Glomerular endothelial cell (primary cell): ENCODE measurements around the gene CPSF7. TPM values are rescaled to one million over a fixed set of nuclear protein-coding genes. Genes with fewer than 3 reads are reported as not detected.
"Not testable (repeated sequence)": the region's sequence is repeated elsewhere in the genome, so short reads cannot be mapped to it uniquely, and the experiment has no call there.

Source experiments
- DNase-seq: peaks from one replicate; pipeline ENCODE4 v3.0.0-alpha.2; 2011; ENCODE audit warnings: low read depth, low spot score; ENCODE audit errors: extremely low read depth
- total RNA-seq: library from RNA; depleted of rRNA; stranded (reverse); fragments of >200 nt; gene quantifications from 2 replicates; pipeline ENCODE4 v1.2.3, GENCODE V29; 2015

Gene CPSF7
- total RNA-seq, 1 donor from 2014 or later = 38.7 TPM

DNA sequence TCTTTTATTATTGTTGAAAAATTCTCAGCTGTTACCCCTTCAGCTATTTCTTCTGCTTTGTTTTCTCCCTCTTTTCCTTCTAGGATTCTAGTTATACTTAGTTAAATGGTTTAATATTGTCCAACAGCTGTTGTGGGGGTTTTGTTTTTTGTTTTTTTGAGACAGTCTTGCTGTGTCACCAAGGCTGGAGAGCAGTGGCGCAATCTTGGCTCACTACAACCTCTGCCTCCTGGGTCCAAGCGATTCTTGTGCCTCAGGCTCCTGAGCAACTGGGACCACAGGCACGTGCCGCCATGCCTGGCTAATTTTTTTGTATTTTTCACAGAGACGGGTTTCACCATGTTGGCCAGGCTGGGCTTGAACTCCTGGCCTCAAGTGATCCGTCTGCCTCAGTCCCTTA is 12.8 kb upstream of the CPSF7 start:
- no peak for DNase-seq

DNA sequence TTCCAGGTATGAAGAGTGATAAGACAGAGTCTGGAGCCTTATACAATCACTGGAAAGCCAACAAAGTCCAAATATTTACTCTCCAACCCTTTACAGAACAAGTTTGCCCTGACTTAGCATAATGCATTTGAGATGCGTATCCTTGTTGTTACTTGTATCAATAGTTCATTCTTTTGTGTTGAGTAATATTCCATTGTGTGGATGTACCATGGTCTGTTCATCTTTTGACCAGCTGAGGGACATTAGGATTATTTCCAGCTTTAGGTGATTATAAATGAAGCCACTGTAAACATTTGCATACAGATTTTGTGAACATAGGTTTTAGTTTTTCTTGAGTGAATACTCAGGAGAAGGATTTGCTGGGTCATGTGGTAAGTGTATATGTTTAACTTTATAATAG is 9.8 kb upstream of the CPSF7 start:
- DNase-seq = no peak

DNA sequence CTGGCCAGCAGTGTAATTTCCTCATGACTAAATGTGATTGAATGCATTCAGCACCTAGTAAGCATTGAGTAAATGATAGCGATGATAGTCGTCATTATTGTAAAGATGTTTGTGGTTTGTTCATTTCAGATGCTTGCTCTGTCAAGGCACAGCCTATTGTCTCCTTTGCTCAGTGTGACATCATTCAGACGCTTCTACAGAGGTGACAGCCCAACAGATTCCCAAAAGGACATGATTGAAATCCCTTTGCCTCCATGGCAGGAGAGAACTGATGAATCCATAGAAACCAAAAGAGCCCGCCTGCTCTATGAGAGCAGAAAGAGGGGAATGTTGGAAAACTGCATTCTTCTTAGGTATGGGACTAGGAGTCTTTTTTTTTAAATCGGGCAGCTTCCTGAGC is 7.7 kb upstream of the CPSF7 start:
- no peak for DNase-seq

DNA sequence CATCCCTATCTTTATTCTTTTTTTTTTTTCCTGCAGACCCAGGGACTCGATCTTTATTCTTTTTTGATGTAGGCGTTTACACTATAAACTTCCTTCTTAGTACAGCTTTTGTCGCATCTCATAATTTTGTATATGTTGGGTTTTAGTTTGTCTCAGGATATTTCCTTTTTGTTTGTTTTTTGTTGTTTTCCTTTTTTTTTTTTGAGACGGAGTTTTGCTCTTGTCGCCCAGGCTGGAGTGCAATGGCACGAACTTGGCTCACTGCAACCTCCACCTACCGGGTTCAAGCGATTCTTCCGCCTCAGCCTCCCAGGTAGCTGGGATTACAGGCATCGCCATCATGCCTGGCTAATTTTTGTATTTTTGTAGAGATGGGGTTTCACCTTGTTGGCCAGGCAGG is 1.1 kb upstream of the CPSF7 start:
- DNase-seq = not testable (repeated sequence)

DNA sequence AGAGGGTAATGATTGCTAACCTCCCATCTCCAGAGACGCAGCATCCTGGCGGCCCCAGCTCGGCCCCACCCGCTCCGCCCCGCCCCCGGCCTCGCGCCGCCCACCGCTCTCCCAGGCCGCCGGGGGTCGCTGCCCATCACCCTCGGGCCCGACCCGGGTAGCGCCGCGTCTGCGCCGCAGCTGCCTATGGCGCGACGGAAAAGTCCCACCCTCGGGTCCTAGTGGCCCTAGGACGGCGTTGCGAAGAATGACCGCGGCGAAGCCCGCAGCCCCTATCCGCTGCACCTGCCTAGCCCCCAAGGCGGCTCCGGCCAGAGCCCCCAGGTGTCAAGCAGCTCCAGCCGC is 457 bp downstream of the CPSF7 start:
- DNase-seq = no peak

DNA sequence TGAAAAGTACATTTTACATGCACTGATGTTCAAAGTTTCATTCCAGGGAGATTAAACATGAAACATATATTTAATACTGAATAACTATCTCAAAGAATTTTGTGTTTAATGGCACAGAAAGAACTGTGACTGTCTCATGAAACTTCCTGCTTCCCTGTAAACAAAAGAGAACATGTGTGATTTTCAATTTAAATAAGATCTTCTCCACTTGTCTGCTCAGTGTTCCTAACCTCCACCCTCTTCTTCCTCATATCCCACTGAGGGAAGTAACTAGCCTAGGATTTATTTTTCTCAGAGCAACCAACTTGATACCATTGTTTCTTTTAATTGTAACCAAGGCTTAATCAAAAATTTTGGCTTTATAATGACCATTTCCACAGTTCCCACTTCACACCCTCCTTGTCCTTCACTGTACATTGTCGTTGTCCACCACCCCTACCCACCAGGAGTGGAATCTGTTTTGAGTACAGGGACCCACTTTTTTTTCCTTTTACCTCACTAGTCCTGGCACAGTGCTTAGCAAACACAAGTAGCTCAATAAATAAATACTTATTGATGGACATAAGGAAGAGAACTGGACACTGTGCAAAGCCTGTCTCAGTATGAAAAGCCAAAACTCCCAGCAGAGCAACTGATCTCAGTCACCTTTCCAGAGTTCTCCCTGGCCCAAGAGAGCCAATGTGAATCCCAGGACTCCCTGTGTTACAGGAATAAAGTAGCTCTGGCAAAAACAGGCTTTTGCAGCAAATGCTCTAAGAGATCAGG is 4.2 kb downstream of the CPSF7 start:
- no peak for DNase-seq

DNA sequence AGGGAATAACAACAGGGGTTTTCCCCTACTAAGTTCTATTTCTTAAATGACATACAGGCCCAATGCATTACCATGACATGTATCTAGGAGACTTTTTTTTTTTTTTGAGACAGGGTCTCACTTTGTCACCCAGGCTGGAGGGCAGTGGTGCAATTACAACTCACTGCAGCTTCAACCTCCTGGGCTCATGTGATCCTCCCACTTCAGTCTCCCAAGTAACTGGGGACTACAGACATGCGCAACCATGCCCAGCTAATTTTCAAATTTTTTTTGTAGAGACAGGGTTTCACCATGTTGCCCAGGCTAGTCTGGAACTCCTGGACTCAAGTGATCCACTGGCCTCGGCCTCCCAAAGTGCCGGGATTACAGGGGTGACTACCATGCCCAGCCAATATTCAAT is 7.5 kb downstream of the CPSF7 start:
- no peak for DNase-seq

DNA sequence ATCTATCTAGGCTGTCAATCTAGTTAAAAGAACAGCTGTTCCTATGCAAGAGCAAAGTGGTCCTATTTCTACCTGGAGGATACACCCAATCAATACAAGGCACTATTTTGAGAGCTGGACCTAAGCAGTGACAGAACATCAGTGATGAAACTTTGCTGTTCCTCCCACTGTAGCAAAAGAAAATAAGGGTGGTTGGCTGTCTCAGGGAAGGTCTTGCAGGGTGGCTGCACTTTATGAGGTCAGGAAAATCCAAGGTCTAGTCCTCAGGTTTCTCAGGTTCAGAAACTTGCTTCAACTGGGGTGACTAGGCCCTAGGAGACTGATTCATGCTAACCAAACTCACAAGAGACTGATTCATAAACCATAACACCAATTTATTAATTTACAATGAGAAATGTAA is 11.6 kb downstream of the CPSF7 start:
- DNase-seq = no peak

DNA sequence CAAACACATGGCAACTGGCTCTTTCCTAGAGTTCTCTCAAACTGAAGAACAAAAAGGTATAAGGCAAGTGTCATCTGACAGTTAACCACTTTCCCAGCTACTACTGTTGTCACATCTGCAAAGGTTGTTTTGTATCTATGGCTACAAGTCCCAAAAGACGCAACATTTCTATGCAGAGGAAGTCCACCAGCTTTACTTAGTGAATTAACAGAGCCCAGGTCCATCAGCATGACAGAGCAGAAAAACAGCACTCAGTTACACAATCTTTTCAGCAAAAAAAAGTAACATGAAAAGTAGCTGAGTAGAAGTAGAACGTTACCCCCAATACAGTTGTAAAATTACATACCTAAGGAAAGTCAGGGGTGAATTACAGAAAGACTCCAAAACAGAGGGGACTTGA is 12.1 kb downstream of the CPSF7 start:
- no peak for DNase-seq

DNA sequence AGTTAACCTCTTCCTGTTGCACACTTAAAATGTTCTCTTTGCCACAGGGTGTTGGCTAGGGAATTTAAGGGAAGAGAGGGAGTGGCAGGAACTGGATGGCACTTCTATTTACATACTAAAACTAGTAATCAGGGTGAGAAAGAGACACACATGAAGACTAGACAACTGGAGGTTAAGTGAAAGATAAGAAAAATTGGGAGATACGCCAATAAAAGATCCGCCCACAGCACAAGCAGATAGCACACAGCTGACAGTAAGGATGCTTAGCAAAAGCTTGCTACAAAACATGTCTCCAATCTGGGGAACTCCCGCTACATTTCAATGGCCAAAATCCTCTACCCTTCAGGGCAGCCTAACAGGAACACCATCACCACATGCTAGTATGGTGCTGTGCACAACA is 12.8 kb downstream of the CPSF7 start:
- DNase-seq = no peak

DNA sequence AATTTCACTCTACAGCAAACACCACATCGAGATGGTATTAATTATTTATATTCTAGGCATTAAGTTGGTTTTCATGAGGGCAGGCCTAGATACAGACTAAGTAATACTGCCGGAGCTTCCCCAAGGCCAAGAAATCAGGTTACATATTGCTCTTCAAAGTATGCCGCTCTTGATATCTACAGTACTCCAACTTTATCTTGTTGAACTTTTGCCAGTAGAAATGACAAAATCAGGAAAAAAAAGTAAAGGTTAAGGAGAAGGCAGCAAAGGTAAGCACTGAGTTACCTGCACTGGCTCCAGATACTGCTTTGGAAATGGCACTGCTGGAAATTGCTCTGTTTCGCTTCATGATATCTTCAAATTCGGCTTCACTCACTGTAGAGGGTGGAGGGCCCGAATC is 14.4 kb downstream of the CPSF7 start:
- DNase-seq = no peak

DNA sequence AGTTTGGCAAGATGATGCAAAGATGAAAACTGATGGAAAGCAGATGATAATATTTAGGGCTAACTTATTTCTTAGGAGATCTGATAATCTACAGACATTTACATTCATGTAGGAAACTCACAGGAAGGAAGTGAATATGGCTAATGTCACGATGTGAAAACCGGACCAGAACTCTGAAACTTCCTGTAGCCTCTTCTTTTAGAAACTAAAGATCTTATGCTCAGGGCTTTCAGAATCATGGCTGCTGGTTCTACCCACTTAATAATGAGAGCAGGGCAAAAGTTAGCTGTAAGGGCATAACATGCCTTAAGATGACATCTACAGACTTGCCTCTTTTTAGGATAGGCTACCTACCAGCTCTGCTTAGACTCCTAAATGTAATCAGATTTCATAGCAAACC is 15.2 kb downstream of the CPSF7 start:
- DNase-seq = no peak

DNA sequence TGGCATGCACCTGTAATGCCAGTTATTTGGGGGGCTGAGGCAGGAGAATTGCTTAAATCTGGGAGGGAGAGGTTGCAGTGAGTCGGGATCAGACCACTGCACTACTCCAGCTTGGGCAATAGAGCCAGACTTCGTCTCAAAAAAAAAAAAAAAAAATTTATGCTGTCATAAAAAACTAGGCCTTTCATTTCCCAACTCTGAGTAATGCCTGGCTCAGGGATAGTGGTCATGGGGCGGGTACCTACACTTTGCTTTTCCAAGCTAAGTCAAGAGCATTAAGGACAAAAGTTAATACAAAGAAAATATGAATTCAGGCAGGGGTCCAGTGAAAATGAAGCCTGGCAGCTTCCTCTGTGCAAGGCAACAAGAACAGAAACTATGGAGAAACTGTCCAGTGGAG is 16.3 kb downstream of the CPSF7 start:
- DNase-seq = no peak

DNA sequence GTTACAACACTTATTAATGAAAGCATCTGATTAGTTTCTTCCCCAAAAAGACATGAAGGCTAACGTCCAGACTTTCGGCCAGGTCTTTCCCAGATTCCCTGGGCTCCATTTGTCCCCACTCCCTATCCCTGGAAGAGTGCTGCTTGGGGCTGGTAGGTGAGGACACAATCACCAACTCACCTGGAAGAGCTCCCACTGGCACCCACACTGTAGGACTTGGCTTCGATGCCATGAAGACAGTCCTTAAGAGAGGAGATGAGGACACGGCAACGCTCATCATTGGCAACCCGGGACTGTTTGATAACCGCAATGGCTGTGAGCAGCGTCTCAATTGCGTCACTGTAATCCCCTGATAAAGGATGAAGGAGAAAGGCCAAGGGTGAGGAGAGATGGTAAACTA is 18.2 kb downstream of the CPSF7 start:
- no peak for DNase-seq

DNA sequence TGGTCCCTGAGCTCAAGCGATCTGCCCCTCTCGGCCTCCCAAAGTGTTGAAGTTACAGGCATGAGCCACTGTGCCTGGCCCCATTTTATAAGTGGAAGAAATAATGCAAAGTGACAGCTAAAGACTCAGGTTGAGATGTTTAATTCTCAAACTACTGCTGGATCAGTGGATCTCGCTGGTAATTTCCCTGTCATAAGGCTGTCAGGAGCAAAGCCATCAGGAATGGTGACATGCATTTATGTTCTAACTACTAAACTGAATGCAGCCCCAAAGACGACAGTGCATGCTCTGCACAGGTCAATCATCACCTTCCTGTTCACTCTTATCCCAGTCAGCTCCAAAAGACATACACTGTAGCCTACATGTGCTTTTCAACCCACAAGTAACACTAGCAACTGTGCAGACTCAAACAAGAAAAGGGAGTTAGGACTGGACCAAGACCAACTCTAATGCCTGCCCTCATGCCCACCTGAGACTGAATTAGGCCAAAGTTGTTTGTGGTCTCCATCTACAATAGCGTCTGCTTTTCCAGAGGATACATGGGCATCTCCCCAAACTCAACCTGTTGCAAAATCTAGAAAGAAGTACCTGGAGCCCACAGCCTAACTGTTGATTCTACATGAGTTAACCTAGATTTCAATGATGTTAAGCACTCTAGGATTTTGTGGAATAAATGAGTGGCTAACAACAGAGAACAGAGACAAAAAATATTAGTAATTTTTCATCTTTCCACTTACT is 22.6 kb downstream of the CPSF7 start:
- DNase-seq = no peak

DNA sequence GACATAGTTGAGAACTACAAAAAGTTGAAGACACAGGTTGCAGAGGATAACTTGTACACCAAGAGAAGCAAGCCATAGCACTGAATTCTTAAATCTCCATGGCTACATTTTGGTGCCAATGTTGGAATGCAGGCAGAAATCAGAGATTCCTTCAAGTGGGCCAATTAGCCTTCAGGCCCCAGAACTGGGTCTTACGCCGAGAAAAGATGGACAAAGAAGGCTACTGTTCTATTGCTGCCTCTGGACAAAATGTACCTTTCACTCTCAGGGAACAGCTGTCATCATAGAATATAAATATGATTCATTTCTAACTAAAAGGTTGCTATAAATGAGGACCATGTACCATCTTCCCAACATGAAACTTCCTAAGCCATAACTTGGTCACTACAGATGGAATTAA is 23.7 kb downstream of the CPSF7 start:
- DNase-seq = no peak

DNA sequence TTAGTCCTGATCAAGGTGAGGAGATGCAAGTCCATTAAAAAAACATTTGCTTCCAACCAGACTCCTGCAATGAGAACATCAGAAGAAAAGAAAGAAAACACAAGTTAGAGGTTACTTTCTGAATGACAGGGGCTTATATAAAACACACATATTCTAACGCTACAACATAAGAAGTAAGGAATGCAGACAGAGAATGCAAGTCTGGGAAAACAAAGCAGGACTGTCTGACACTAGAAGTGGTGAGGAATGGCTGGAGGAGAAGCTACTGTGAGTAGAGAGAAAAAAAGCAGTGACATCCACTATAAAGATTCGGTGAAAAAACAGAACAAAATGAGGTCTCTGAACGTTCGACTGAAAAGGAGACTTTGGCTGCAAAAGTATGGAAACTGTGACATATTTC is 25.1 kb downstream of the CPSF7 start:
- no peak for DNase-seq

DNA sequence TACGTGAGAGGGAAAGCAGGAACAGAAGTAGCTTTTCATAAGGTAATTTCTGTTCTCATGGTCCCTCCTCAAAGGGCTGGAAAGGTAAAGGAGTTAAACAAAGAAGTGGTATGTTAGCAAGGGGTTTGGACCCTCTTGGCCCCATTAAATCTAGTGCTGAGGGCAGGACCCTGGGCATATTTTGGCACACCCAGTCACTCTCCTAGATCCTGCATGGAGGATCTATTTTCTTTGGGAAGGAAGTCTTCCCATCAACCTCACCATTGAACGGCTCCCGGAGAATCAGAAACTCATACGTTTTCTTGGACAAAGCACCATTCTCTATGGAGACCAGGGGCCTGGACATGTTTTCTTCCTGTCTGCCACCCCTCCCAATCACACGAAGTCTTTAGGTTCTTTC is 25.7 kb downstream of the CPSF7 start:
- DNase-seq = no peak

DNA sequence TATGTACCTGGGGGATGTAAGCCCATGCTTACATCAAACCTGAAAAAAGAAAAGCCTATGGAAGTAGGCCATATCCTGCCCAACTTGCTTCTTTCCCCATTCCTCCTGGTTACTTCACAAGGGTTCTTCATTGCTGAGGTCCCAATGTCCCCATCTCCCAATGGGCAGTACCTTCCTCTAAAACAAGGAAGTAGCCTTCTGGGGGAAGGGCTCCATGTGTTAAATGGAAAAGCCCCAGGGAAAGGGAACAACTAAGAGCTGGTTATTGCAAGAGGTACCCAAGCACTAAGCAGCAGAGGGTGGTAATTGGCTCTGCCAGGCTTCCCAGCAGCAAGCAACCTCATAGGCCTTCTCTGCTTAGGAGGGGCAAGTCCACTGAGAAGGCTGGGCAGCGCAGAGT is 26.1 kb downstream of the CPSF7 start:
- DNase-seq = no peak

DNA sequence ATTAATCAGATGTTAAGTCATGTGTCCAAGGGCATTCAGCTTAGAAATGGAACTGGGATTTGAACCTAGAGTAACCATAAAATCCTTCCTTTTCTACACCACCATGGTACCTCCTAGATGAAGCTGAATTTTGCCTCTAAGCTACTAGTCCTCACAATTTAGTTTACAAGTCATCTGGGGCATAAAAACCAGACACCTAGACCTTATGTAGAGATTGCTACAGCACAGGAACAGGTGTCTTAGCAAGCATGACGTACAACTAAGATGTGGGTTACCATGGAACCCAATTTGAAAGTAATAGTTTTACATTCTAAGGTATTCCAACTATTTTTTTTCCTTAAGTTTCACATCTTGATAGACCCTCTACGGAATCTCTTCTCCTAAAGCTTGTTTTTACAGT is 28.2 kb downstream of the CPSF7 start:
- no peak for DNase-seq

DNA sequence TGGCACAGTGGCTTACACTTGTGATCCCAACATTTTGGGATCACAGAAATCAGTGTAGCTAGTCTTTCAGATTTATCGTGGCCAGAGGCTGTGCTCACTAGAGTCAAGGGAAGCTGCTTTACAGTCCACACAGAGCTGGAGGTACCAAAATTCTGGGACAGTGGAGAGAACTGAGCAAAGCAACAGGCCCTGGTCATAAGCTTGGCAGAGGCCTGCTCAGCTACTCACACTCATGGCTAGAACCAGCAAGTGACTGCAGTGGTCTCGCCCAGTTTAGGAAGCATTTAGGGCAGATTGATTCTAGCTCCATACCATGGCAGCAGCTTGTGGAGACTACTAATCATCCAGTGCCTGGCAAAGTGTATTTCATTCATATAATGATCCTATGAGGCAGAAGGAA is 28.6 kb downstream of the CPSF7 start:
- DNase-seq = no peak

DNA sequence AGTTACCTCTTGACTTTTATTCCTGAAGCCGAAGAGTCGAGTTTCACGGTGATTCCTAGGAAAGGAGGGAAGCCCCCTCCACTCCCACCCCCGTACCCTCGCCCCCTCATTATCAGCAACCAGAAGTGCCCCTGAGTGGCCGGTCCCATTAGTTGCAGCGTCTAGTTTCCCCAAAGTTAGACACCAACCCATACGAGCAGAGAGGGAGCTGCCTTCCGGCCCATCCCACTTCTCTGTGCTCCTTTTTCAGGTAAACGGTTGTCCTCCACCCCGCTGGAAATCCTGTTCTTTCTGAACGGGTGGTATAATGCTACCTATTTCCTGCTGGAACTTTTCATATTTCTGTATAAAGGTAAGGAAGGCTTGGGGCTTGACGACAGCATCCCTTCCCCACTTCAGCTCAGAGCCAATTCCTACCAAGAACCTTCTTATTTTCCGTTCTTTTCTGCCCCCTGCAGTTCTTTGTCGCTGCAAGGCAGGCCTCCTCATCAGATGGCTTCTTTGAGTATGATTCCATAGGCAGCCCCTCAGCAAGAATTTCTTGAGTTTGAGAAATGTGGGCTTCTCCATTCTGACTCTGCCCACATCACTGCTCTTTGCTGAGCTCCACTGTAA is 36.7 kb downstream of the CPSF7 start:
- DNase-seq = no peak
